Astrocyte of the cerebellum (primary cell): ENCODE measurements around the gene PSG5.
"Not testable (repeated sequence)": the region's sequence is repeated elsewhere in the genome, so short reads cannot be mapped to it uniquely, and the experiment has no call there.

Source experiments
- DNase-seq: peaks from one replicate; pipeline ENCODE4 v3.0.0-alpha.2; 2011; ENCODE audit warnings: low read depth
- H3K4me3 ChIP-seq: 2 replicates; pipeline ENCODE4 v1.5.1; 2011; ENCODE audit warnings: mild to moderate bottlenecking, low read depth, low read length, moderate library complexity
- in situ Hi-C: cut with HindIII; loops from 2 replicates; pipeline ENCODE4 v1.10.0; 2017; ENCODE audit warnings: low sequenced_read_pairs
- TF ChIP-seq, protein P1 (sequence below): IDR thresholded peaks from 2 replicates; pipeline ENCODE4 v1.5.1; 2012; ENCODE audit warnings: low read length, low read depth, moderate library complexity, mild to moderate bottlenecking; ENCODE audit errors: missing control alignments

The PSG5 gene

DNA sequence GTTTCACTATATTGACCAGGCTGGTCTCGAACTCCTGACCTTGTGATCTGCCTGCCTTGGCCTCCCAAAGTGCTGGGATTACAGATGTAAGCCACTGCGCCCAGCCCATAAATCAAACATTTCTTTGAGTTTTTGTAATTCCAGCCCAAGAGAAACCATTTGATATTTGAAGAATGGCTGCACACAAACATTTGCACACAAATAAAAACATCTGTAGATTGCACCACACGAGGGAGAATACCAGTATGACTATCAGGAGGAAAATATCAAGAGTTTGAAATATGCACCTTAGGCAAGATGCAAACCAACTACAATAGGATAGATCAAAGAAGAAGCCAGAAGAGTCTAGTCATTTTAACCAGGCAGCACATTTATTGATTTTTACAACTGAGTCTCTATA lies 20.4 kb downstream of the PSG5 start:
- in situ Hi-C loops: not testable (repeated sequence)

DNA sequence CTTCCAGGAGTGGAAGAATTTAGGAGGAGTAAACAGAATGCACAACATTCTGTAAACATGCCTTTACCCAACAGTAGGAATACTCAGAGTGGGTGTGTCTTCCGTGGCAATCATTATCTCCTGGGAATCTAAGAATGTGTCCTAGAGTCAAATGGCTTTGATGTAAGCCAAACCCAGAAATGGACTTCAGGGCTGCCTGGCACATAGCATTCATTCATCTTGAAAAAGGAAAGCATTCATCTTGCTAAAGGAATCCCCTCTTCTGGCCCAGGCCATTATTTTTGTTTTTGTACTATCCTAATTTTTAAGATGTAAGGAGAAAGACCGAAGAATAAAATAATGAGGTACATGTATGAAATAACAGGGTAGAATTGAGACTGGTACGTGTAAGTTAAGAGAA lies 23.2 kb downstream of the PSG5 start:
- DNase-seq, in situ Hi-C loops, H3K4me3 ChIP-seq: not testable (repeated sequence)

More for the DNA sequence above, 20.4 kb downstream of the PSG5 start:
- not testable (repeated sequence) for H3K4me3 ChIP-seq, DNase-seq

- DNase-seq, in situ Hi-C loops, H3K4me3 ChIP-seq: not testable (repeated sequence)
Observed at GRCh38 chr19:43162261-43162660, 24.1 kb downstream of the PSG5 start.

DNA sequence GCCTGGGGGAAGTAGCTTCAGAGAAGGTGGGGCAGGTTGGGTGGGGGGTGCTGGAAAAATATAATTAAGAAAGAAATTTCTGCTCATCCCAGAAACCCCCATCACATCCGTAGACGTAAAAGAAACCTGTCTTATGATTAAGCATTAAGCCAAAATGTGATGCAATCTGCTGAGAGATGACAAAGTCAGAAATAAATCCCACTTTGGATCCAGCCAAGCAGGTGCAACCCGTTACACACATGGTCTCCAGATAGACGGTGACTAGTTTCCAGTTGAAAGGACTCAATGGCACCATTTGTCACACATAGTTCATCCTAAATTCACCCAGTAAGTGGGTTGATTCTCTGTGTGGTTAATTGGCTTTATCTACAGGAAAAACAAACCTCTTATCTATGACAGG lies 34.1 kb downstream of the PSG5 start:
- TF ChIP-seq, protein P1, sequence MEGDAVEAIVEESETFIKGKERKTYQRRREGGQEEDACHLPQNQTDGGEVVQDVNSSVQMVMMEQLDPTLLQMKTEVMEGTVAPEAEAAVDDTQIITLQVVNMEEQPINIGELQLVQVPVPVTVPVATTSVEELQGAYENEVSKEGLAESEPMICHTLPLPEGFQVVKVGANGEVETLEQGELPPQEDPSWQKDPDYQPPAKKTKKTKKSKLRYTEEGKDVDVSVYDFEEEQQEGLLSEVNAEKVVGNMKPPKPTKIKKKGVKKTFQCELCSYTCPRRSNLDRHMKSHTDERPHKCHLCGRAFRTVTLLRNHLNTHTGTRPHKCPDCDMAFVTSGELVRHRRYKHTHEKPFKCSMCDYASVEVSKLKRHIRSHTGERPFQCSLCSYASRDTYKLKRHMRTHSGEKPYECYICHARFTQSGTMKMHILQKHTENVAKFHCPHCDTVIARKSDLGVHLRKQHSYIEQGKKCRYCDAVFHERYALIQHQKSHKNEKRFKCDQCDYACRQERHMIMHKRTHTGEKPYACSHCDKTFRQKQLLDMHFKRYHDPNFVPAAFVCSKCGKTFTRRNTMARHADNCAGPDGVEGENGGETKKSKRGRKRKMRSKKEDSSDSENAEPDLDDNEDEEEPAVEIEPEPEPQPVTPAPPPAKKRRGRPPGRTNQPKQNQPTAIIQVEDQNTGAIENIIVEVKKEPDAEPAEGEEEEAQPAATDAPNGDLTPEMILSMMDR: no peak
- no peak overlapping the region for H3K4me3 ChIP-seq
- DNase-seq: no peak
- in situ Hi-C loops: no loop called here

DNA sequence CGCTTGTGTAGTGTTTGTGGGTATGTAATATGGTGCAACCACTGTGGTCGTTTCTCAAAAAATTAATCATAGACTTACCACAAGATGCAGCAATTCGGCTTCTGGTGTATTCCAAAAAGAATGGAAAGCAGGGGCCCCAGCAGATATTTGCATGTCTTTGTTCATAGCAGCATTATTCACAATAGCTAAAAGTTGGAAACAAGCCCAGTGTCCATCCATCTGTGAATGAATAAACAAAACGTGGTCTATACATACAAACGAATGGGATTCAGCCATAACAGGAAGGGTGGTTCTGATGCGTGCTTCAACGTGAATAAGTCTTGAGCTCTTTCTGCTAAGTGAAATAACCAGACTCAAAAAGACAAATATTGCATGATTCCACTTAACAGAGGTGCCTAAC lies 36.5 kb downstream of the PSG5 start:
- in situ Hi-C loops, H3K4me3 ChIP-seq: not testable (repeated sequence)
- peak; percentile 36 for DNase-seq

DNA sequence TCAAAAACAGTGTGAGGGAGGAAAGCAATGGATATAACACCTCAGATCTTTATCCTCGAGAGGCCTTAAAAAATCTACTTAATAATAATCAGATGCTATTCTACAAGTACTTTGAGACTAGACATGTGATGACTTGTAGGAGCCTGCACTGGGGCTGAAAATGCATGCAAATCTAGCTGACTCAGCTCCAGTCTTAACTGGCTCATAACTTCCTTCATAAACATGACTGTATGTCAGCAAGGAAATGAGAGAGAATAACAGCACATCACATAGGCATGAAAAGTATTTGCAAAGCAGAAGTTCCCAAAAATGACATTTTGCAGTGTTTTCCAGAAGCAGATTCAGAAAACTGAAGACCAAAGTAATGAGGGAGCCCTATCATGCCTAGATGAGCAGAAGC lies 38.1 kb downstream of the PSG5 start:
- DNase-seq: no peak
- no peak overlapping the region for H3K4me3 ChIP-seq
- TF ChIP-seq, protein P1: no peak
- in situ Hi-C loops: no loop called here

DNA sequence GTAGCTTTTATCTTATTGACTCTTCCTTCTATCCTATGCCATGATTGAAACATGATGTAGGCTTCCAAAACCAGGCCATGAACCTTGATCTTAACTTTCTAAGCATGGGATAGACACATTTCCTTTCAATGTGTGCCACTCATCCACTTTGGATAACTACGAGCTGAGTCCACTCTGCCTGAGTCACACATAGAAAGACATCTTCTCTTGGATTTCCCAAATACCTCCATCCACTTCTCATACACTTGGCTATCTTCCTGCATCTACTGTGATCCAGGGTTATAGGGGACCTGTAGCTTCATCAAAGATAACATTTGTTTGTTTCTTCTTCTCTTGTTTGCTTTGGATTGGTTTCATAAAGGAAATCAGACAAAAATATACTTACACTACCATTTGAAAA lies 44.6 kb downstream of the PSG5 start:
- in situ Hi-C loops, H3K4me3 ChIP-seq, DNase-seq: not testable (repeated sequence)

GRCh38 chr19:43132696-43133095 lies 53.6 kb downstream of the PSG5 start:
- no peak overlapping the region for H3K4me3 ChIP-seq
- no peak for DNase-seq
- in situ Hi-C loops: no loop called here
- TF ChIP-seq, protein P1: no peak

GRCh38 chr19:43131281-43131842 lies 55.0 kb downstream of the PSG5 start:
- in situ Hi-C loops, H3K4me3 ChIP-seq: not testable (repeated sequence)

GRCh38 chr19:43129197-43129596 lies 57.1 kb downstream of the PSG5 start:
- DNase-seq, in situ Hi-C loops, H3K4me3 ChIP-seq: not testable (repeated sequence)

More at GRCh38 chr19:43131281-43131842, 55.0 kb downstream of the PSG5 start:
- DNase-seq: not testable (repeated sequence)

GRCh38 chr19:43127336-43127735 lies 59.0 kb downstream of the PSG5 start:
- DNase-seq, in situ Hi-C loops, H3K4me3 ChIP-seq: not testable (repeated sequence)
